GM19328 (cell line): ENCODE data around the gene SYDE2.
"Not testable (repeated sequence)": the region's sequence is repeated elsewhere in the genome, so short reads cannot be mapped to it uniquely, and the experiment has no call there.

Experiments used
- ATAC-seq: cut with Tn5 transposase; IDR thresholded peaks from one replicate; pipeline ENCODE4 v1.9.1; 2021; ENCODE audit warnings: mild to moderate bottlenecking, moderate library complexity; ENCODE audit not compliant: unreplicated experiment

The SYDE2 gene

DNA sequence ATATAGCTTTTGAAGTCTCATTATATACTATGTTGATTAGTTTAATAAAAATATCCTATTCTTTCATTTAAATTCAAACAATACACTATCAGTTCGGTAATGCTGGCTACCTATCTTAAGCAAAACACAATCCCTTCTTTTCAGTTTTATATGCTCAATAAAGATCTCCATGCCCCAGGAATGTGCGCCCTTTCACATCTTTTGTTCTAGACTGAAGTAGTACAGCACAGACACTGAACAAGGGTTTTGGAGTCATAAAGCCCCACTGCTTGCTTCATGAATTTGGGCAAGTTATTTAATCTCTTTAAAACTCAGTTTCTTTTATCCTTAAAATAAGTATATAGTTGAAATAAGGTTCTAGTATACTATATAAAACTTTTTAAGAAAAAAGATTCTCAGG lies 22.4 kb downstream of the SYDE2 start:
- no peak for ATAC-seq

DNA sequence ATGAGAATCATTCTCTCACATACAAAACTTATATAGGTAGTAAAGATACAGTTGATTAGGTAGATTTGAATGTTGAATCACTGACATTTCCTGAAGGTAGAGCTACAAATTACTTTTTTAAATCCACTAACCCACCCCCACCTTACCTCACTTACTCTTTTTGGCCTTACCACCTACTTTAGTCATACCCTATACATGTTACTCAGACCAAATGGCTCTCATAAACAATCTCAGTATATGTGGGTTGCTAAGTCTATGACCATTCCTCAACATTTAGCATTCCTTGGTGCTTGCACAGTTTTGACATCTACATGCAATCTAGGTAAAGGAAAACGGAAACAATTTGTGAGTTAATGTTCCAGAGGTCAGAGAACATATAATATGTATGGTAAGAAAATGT lies 26.3 kb downstream of the SYDE2 start:
- ATAC-seq = no peak

DNA sequence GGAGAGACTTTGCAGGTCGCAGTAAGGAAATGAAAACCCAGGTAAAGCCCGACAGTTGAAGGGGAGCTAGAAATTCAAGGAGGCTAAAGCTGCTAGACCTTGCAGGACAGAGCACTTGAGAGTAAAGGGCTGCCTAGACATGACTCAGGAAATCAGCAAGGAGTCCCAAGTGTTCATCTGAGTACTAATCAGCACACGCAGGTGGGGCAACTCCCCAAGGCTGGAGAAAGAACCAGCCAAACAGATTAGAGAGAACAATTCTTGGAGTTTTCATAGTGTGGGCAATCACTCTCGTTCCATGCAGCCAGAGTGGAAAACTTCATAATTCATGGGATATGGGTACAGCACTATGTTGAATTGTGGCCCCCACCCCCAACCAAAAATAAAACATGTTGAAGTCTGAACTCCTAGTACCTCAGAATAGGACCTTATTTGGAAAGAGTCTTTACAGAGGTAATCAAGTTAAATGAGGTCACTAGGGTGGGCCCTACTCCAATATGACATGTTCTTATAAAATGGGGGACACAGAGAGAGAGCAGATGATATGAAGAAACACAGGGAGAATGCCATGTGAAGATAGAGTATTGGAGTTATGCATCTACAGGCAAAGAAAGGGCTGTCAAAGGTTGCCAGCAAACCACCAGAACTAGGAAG lies 28.0 kb downstream of the SYDE2 start:
- no peak for ATAC-seq

DNA sequence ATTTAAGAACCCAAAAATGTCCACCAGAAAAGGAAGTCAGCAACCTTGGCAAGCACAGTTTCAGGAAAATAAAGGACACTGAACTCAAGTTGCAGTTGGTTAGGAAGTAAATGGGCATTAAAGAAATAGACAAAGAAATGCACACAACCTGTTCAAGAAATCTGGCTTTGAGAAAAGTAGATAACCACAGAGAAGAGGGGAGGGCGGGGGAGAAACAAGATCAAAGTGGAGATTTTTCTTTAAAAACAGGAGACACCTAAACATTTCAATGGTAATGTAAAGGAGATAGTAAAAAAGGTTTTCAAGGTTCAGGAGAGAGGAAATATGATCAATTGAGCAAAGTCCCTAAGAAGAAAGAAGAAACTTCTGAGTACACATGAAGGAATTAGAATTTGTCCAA lies 29.1 kb downstream of the SYDE2 start:
- no peak for ATAC-seq

DNA sequence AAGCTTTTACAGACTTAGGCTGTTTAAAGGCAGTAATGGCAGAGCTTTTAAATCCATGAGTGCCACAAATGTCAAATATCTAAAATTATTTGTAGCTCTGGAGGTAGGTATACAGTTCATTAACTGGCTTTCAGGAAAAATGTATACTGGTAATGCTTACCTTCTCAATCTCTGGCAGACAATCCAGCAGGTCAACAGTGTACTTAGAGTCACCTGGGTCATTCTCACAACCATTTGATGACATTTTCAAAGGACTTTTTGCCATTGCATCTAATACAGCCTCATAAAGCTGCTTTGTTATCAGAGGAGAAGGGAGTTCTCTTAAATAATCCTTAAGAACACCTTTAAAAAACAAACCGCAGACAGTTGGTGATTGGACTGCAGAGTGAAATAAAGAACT lies 31.9 kb downstream of the SYDE2 start:
- no peak for ATAC-seq

DNA sequence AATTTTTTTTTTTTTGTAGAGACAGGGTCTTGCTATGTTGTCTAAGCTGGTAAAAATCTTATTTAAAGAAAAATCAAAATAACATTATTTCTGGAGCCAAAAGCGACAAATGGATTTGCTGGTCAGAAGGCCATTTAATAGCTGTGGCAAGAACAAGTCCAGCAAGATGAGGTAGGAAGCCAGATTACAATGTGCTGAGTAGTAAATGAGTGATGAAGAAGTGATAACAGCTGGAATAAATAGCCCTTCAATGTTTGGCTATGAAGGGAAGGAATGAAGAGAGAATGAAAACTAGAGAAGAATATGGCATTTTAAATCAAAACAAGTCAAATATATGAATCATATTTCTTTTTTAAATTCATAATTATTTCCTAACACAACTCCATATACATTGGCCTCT lies 34.5 kb downstream of the SYDE2 start:
- no peak for ATAC-seq

DNA sequence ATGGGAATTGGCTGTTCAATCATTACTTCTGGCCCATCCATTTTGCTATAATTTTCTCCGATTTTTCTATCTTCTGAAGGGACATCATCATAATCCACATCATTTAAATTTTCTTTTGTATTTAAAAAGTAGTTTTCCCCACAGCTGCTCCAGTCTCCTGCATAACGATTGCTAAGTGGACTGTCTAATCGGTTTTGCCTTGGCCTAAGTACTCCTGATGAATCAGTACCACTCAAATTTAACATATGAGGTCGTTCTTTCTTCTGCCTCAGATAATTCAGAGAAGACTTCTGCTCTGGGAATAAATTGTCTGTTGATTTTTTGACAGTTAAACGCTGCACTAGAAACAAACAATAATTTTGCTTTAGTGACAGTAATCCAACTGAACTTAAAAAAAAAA lies 41.9 kb downstream of the SYDE2 start:
- no peak for ATAC-seq

DNA sequence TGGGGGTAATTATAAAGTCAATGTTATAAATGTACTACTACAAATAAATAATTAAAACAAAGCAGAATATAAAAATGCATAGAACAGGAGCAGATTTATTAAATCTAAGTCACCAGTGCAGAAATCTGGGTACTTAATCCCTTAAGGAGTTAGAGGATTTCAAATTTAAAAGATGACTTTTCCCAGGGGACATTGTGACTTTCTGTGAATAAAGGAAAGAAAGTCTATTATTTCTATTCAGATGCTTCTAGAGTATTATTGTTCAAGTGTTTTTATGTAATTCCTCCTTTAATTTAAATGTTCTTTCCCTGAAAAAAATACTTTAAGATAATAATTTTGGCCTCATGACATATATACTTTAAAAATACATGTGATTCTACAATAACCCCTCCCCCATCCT lies 43.4 kb downstream of the SYDE2 start:
- ATAC-seq = no peak

DNA sequence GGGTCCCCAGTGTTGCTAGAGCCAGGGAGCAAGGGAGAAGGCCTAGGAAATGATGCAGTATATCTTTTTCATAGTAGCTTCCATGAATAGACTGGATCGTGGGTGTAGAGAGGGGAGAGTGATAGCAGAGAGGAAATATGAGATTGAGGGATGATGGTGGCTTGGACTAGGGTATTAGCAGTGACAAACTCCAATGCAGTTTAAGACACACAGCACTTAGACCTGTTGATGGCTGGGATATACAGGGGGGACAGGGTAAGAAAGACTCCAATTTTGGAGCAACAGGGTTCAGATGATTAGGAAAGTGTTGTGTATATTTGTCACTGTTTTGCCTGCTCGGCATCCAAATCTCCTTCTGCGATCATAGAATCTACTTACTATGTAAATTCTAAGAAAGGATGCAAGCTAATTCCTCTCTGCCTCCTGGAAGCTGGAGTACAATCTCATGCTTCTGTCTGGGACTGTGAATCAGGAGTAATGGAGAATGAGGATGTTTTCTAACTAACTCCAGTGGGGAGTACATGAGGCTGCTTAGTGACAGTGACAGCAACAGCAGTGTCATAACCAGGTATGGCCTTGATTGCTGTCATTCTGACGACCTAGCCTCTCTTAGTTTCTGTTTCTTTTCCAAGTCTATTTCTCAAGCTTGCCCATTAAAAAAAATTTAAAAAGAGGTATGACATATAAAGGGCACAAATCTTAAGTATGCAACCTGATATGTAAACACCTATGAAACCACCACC lies 47.5 kb downstream of the SYDE2 start:
- ATAC-seq = peak; percentile 63

DNA sequence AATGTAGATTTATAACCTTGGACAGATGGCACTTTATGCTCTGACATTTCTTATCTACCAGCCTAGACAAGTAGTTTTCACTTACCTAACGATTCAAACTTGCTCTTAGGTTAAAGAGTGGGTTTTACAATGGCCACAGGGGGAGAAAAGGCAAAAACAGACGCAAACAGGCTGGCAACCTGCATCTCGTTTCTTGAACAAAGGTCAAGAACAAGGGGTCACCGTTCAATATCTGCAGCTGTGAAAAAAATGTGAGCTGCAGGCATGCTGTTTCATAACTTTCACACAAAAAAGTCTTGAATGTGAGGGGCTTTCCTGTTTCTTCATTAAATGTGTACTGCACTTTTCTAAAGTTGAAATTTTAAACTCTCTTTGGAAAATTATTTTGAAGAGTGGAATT lies 49.4 kb downstream of the SYDE2 start:
- no peak for ATAC-seq

DNA sequence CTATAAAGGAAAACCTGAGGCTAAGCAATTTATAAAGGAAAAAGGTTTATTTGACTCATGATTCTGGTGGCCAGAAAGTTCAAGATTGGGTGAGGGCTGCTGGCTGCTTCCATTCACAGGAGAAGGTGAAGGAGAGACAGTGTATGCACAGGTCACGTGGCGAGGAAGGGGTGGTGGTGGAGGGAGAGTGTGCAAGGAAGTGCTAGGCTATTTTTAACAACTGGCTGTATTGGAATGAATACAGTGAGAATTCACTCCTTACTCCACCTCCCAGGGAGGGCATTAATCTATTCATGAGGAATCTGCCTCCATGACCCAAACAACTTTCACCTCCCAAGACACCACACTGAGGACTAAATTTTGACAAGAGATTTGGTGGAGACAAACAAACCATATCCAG lies 51.0 kb downstream of the SYDE2 start:
- ATAC-seq = no peak

DNA sequence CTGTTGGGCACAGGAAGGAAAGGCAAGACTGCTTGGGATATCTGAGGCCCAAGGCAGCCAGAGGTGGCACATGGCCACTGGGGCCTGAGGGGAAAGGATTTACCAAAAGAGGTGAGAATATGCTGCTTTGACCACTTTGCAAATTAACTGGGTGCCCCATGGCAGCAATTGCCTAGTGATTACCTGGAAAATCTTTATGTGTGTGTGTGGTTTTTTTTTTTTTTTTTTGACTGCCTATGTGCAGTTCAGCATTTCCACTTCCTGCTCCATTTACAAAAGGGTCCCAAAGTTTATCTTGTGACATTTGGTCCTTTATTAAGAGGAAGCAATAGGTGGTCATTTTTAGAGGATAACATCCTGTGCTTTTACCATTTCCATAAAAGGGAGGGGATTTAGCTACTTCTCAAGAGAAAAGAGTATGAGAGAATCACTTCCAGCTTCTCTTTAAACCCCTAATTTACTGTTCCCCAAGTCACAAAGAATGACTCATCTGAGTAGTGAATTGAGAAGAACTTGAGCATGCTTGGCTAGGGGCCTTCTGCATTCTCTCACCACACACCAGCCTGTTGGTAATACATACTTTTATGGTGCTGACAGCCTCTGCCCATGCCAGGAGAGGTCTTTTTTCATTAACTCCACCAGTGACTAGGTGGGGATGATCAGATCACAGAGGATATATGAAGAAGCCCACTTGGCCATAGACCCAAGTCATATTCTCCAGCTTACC lies 52.1 kb downstream of the SYDE2 start:
- peak; percentile 85 for ATAC-seq

DNA sequence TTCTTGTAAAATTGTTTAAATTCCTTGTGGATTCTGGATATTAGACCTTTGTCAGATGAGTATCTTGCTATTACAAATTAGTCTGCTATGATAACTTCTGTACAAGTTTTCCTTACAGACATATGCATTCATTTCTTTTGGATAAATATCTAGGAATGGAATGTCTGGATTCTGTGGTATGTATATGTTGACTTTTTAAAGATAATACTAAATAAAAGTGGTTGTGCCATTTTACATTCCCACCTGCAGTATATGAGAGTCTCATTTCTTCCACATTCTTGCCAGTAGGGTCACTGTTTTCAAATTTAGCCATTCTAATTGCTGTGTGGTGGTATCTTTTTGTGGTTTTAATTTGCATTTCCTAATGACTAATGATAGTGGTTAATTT lies 53.9 kb downstream of the SYDE2 start:
- no peak for ATAC-seq

DNA sequence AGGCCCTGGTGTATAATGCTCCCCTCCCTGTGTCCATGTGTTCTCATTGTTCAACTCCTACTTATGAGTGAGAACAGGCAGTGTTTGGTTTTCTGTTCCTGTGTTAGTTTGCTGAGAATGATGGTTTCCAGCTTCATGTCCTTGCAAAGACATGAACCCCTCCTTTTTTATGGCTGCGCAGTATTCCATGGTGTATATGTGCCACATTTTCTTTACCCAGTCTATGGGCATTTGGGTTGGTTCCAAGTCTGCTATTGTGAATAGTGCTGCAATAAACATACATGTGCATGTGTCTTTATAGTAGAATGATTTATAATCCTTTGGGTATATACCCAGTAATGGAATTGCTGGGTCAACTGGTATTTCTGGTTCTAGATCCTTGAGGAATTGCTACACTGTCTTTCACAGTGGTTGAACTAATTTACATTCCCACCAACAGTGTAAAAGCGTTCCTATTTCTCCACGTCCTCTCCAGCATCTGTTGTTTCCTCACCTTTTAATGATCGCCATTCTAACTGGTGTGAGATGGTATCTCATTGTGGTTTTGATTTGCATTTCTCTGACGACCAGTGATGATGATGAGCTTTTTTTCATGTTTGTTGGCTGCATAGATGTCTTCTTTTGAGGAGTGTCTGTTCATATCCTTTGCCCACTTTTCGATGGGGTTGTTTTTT lies 54.4 kb downstream of the SYDE2 start:
- ATAC-seq = not testable (repeated sequence)

DNA sequence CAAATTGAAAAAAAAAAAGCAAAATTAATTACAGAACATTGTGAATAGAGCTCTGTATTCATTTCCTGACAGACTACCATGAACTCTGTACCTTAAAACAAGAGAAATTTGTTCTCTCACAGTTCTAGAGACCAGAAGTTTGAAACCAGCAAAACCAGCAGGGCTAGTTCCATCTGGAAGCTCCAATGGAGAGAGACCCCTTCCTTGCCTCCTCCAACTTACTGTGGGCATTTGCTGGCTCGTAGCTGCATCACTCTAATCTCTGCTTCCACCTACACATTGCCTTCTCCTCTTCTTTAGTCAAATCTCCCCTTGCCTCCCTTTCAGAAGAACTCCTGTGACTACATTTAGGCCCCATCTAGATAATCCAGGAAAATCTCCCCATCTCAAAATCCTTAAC lies 56.5 kb downstream of the SYDE2 start:
- no peak for ATAC-seq

DNA sequence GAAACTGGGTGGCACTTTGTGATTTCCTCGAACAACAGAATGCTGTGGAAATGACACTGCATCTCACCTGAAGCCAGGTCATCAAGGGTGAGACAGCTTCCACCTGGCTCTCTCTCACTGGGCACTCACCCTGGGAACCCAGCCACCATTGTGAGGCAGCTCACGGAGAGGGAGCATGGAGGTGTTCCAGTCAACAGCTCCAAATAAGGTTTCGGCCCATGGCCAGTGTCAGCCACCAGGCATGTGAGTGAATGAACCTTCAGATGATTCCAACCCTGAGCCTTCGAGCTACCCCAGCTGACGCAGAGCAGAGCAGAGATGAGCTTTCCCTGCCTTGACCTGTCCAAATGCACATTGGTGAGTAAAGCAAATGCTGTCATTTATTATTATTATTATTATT lies 58.1 kb downstream of the SYDE2 start:
- no peak for ATAC-seq

DNA sequence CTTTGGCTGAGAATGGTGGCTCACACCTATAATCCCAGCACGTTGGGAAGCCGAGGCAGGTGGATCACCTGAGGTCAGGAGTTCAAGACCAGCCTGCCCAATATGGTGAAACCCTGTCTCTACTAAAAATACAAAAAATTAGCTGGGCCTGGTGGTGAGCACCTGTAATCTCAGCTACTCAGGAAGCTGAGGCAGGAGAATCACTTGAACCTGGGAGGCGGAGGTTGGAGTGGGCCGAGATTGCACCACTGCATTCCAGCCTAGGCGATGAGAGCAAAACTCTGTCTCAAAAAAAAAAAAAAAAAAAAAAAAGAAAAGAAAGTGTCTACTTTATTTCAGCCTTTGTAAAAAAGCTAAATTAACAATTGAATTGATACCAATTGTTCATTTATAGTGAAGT lies 62.4 kb downstream of the SYDE2 start:
- not testable (repeated sequence) for ATAC-seq

DNA sequence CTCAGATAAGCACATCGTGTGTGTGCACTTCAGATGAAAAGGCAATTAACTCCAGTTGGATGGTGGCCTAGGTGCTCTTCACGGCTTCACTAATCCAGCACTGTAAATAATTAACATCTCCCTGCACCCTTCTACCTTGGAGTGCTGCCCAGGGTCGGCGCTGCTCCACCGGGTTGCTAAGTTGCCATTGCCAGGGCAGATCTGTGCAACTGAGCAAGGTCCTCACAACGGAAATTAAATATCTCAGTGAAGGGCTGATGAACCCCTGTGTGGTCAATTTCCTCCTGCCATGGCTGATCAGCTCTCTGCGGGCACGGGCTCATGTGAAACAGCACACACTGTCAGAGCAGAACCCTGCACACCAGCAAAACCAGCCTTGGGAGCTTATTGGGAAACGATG lies 63.2 kb downstream of the SYDE2 start:
- ATAC-seq = no peak

DNA sequence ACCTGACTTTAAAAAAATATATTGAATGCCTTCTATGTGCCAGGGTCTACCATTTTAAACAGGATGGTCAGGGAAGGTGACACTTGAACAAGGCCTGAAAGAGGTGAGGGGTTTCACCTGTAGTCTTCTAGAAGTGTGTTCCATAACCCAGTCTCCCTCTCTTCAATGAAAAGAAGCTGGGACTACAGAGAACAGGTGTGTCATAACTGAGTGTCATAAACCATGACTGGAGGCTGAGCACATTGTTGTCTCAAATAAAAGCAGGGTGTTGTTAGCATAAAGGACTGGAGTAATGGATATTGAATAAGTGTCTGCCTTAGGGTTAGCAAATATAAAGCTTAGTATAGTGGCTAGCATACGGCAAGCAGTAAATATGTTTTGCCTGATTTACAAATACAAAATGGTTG lies 65.4 kb downstream of the SYDE2 start:
- no peak for ATAC-seq

DNA sequence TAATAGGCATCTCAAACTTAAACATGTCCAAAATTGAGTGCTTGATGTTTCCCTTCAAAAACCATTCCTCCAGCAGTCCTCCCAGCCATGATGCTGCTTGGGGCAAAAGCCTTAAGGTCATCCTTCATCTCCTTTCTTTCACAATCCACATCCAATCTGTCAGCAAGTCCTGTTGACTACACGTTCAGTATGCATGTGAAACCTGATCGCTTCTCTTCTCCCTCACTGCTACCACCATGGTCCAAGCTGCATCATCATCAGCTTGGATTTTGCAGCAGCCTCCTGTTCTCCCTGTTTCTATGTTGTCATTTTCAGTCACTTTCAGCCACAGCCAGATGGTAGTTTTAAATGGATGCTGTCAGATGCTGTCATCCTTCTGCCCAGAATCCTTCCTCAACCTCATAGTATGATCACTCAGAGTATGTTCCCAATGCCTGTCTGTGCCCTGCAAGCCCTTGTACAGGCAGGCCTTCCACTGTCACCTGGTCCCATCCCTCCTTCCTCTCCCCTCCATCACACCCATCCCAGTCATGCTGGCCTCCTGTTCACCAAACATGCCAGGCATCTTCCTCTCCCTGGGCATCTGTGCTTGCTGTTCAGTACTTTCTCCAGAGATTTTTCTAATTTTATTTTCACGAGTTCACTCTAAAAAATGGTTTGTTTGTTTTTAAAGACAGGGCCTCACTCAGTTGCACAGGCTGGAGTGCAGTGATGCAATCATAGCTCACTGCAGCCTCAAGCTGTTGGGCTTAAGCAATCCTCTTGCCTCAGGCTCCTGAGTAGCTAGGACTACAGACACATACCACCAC lies 66.0 kb downstream of the SYDE2 start:
- ATAC-seq = no peak
